GM12878 (cell line): ENCODE data around the gene CLSTN2.

Experiments used
- CBFB ChIP-seq: IDR thresholded peaks from 2 replicates; pipeline ENCODE4 v1.6.1; 2016; ENCODE audit warnings: antibody characterized with exemption, low read depth
- NFIC ChIP-seq: IDR thresholded peaks from 2 replicates; pipeline ENCODE4 v1.6.1; 2012; ENCODE audit warnings: low read depth, mild to moderate bottlenecking, inconsistent platforms, low read length, moderate library complexity
- NR2C1 ChIP-seq: fragments of 450-650 bp; IDR thresholded peaks from 2 replicates; pipeline ENCODE4 v1.6.1; 2017; ENCODE audit warnings: antibody characterized with exemption, mild to moderate bottlenecking, moderate library complexity
- PAX8 ChIP-seq: fragments of 450-650 bp; IDR thresholded peaks from 2 replicates; pipeline ENCODE4 v1.6.1; 2017; ENCODE audit warnings: mild to moderate bottlenecking, moderate library complexity
- RAD21 ChIP-seq: IDR thresholded peaks from 2 replicates; pipeline ENCODE4 v1.6.1; 2011; ENCODE audit warnings: mild to moderate bottlenecking, low read depth, low read length, moderate library complexity; ENCODE audit not compliant: insufficient read depth
- TF ChIP-seq, protein P1 (sequence below), 3 experiments: IDR thresholded peaks in 2 of 3; conservative IDR thresholded peaks in 1 of 3; 2 replicates each; pipeline ENCODE4 v1.5.1; 2011; ENCODE audit warnings: low read depth in 3 of 3, low read length in 3 of 3, mild to moderate bottlenecking in 3 of 3, control low read depth in 2 of 3, moderate library complexity in 2 of 3, inconsistent platforms in 1 of 3, mixed read lengths in 1 of 3; ENCODE audit not compliant: control insufficient read depth in 2 of 3, insufficient read depth in 1 of 3; ENCODE audit errors: extremely low read depth in 1 of 3
- TF ChIP-seq, protein P2 (sequence below): fragments of 450-650 bp; IDR thresholded peaks from 2 replicates; pipeline ENCODE4 v1.6.1; 2016; ENCODE audit warnings: mild to moderate bottlenecking
- TF ChIP-seq, protein P3 (sequence below): IDR thresholded peaks from 2 replicates; pipeline ENCODE4 v1.6.1; 2011; ENCODE audit warnings: low read depth, low read length, improper control_type of control experiment, borderline replicate concordance

DNA sequence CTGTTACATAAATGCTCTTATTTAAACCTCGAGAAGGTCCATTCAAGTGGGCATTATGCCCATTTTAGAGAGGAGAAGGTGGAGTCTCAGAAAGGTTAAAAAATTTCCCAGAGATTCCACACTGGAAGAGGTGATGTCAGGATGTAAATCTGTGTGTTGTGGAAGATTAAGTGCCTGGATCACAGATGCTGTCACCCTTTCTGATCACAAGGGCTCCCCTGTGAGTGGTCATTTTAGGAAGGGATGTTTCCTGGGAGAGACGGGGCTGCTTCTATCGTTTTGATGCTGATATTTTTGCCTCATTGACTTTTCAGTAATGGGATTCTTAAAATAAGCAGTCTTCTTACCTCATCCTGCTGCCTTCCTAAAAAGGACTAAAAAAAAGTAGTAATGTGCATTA is 132.5 kb downstream of the CLSTN2 start:
- TF ChIP-seq, protein P1, sequence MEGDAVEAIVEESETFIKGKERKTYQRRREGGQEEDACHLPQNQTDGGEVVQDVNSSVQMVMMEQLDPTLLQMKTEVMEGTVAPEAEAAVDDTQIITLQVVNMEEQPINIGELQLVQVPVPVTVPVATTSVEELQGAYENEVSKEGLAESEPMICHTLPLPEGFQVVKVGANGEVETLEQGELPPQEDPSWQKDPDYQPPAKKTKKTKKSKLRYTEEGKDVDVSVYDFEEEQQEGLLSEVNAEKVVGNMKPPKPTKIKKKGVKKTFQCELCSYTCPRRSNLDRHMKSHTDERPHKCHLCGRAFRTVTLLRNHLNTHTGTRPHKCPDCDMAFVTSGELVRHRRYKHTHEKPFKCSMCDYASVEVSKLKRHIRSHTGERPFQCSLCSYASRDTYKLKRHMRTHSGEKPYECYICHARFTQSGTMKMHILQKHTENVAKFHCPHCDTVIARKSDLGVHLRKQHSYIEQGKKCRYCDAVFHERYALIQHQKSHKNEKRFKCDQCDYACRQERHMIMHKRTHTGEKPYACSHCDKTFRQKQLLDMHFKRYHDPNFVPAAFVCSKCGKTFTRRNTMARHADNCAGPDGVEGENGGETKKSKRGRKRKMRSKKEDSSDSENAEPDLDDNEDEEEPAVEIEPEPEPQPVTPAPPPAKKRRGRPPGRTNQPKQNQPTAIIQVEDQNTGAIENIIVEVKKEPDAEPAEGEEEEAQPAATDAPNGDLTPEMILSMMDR (IDR thresholded peaks at IDR 0.05 in 2 of 3, conservative IDR thresholded peaks at IDR 0.05 in 1 of 3; ENCODE audit: control insufficient read depth in 2 of 3, extremely low read depth in 1 of 3, insufficient read depth in 1 of 3, low read depth in 3 of 3, low read length in 3 of 3) = no peak
- TF ChIP-seq, protein P2, sequence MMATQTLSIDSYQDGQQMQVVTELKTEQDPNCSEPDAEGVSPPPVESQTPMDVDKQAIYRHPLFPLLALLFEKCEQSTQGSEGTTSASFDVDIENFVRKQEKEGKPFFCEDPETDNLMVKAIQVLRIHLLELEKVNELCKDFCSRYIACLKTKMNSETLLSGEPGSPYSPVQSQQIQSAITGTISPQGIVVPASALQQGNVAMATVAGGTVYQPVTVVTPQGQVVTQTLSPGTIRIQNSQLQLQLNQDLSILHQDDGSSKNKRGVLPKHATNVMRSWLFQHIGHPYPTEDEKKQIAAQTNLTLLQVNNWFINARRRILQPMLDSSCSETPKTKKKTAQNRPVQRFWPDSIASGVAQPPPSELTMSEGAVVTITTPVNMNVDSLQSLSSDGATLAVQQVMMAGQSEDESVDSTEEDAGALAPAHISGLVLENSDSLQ = no peak
- TF ChIP-seq NFIC = no peak
- no peak for TF ChIP-seq RAD21
- TF ChIP-seq PAX8 = no peak
- no peak for TF ChIP-seq CBFB
- TF ChIP-seq, protein P3, sequence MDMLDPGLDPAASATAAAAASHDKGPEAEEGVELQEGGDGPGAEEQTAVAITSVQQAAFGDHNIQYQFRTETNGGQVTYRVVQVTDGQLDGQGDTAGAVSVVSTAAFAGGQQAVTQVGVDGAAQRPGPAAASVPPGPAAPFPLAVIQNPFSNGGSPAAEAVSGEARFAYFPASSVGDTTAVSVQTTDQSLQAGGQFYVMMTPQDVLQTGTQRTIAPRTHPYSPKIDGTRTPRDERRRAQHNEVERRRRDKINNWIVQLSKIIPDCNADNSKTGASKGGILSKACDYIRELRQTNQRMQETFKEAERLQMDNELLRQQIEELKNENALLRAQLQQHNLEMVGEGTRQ = no peak
- no peak for TF ChIP-seq NR2C1
